HS-5 (cell line): ENCODE data around the gene ROR2.

Experiments
- DNase-seq: peaks from one replicate; pipeline ENCODE4 v3.0.0-alpha.2; 2012; ENCODE audit warnings: low read depth

Gene ROR2

GRCh38 chr9:91771864-91772263, 178.2 kb downstream of the ROR2 start:
- DNase-seq: no peak

DNA sequence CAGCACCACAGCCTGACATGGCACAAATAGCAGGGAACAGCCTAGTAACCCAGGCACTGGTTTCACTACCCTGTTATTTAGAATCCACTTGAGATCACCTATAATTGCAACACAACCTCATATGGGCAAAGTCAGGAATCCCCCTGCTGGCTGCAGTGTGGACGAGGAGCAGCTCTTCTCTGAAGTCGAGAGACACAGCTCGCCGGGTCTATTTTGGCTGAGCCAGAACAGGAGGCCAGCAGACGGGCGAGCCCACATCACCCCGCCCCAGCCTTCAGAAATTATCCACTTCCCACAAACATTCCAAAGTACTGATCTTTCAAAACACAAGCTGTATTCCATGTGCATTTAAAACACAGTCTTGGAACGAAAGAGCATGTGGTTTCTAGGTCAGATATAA, 179.0 kb downstream of the ROR2 start:
- peak; percentile 74 for DNase-seq

DNA sequence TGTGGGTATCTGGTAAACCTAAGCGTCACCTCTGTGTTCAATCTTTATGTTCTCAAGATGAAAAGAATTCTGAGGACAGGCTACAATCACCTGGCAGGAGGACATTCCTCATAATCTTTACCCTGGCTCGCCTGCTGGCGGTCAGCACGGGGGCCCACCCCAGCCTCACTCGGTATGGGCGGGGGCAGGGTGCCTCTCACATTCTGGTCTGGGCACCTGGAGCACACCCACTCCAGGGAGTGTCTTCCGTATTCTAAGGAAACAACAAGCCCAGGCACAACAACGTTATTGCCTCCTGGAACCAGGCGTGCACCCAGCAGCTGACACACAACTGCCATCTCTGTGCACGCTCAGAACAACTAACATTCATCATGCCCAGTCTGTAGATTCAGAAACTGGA, 179.8 kb downstream of the ROR2 start:
- no peak for DNase-seq

GRCh38 chr9:91768977-91769916, 180.8 kb downstream of the ROR2 start:
- no peak for DNase-seq

GRCh38 chr9:91768507-91768906, 181.5 kb downstream of the ROR2 start:
- DNase-seq: no peak

DNA sequence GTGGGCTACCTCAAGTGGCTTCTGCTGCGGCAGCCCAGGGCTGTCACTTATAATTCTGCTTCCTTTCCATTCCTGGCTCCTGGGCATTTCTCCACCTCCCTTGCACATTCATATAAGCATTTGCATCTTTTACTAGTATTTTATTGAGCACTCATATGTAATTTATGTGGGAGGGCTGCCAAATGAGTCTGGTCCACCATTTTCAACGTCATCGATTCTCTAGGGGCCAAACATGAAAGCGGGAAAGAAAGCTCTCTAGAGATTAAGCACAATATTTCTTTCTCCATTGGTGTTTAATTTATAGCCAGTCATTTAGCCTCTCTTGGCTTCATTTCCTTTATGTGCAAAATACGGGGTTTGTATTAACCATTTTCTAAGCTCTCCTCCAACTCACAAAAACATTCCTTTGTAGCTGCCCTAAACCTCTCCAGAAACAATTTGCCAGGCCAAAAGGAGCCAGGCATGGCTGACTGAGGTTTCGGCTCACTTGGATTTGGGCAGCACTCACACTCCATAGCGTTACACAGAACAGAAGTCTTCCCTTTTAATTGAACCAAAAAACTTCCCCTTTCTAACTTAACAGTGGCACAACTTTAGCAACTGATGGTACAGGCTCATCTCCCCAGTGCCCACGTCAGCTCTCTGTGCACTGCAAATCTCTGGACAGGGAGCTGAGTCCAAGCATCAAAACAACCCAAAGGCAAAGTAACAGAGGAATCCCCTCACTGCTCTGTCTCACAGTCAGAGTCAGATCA, 183.5 kb downstream of the ROR2 start:
- no peak for DNase-seq

DNA sequence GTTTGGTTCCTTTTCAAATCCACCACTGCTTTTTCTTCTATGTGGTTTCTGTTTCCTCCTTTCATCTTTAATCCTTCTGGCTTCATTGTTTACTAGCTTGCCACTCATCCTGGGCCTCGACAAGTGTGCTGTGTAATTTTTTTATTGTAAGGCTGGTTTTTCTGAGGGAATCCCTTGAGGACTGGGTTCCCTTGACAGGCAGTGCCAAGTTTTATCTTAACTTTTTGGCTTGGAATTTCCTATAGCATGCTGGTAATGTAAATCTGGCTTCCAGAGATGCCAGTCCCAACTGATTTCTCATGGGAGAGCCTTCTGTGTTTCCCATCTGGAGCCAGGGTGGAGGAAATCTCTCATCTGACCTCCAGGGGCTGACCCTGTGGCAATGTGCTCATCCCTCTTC, 184.7 kb downstream of the ROR2 start:
- DNase-seq: no peak

DNA sequence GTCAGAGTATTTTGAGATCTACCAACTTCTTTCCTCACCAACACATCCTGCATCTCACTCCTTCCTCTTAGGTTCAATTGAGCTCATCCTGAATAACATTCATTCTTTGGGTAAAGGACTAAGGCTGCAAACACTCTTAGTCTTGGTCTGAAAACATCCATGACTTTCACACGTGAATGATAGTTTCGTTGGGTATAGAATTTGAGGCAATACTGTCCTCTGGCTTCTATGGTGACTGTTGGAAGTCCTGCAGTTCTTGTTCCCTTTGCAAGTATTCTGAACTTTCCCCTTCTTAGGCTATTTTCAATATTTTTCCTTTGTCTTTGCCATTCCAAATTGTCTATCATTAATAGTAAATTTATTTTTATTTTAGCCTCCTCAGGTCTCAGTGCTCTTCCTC, 185.4 kb downstream of the ROR2 start:
- no peak for DNase-seq

DNA sequence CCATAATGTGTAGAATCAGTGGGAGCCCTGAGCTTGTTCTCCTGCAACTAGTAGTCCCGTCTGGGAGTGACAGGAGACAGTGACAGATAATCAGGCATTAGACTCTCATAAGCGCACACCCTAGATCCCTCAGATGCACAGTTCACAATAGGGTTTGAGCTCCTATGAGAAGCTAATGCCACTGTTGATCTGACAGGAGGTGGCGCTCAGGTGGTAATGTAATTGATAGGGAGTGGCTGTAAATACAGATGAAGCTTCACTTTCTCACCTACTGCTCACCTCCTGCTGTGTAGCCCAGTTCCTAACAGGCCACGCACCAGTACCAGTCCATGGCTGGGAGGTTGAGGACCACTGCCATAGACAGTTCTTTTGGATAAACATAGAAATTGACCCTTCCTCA, 188.7 kb downstream of the ROR2 start:
- DNase-seq: no peak

DNA sequence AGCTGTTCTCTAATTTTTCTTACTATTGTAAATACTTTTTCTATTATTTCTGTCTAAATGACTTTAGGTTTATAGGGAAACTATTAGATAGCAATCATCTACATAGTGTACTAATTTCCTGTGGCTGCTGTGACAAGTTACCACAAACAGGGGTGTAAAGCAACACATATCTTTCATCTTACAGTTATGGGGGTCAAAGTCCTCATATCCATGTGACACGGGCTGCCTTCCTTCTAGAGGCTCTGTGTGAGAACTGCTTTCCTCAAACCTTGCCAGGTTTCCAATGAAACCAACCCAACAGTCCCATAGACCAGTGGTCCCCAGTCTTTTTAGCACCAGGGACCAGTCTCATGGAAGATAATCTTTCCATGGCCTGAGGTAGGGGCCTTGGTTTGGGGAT, 189.1 kb downstream of the ROR2 start:
- DNase-seq: no peak

GRCh38 chr9:91758491-91758981, 191.5 kb downstream of the ROR2 start:
- DNase-seq: no peak

DNA sequence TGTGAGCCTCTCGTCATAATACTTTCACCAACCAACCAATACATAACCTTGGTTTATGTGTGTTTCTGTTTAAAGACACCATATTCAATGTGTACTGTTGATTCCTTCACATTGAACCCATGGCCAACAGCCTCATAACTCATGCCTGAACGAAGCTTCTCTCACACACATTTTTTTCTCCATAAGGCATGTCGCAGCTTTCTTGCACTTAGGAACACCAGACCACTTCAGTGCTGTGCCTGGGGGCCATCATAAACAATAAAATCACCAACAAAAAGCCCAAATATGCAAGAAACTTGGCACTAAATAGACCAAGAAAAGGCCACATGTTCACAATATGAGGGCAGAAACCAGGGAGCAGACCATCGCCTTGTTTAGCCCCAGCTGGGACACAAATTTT, 192.2 kb downstream of the ROR2 start:
- no peak for DNase-seq

DNA sequence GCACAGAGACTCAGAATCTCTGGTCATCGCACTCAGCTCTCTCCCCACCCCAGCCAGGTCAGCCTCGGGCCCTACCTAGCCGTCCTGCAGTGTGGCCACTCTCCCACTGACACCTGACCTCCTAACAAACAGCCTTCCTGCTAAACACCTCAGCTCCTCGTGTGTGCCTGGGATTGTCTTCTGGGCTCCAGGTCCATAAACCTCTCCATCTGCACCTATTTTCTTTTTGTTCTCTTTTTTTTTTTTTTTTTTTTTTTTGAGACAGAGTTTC, 193.6 kb downstream of the ROR2 start:
- DNase-seq: no peak

- DNase-seq: no peak
Observed at GRCh38 chr9:91755761-91756509, 194.1 kb downstream of the ROR2 start.

DNA sequence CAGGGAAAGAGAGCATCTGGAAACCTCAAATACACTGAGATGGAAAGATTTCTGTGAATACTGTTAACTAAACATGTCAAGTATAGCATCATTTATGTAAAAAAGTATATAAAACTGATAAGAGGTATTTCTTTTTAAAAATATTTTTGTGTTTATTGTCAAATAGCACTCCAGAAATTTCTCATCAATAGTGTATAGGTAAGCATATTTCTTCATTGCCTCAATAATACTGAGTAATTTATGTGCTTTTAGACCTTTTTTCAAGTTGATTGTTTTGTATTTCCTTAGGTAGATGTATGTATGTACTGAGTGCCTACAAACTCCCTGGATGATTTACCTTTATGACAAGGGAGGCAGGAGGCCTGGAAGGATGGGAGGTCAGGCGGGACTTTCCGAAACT, 196.3 kb downstream of the ROR2 start:
- DNase-seq: no peak

- DNase-seq: no peak
Observed at GRCh38 chr9:91751922-91752321, 198.1 kb downstream of the ROR2 start.

DNA sequence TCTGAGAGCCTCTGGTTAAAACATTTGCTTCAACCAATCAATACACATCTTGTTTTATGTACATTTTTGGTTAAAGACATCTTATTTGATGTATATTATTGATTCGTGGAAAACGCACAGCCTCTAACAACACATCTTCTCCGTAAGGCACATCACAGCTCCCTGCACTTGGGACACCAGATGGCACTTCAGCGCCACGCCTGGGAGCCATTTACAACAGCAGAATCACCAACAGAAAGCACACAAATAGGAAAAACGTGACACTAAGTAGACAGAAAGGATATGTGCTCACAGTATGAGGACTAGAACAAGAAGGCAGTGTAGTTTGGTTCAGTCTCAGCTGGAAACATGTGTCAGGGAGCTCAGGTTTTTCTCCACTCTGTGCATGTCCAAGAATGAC, 199.7 kb downstream of the ROR2 start:
- DNase-seq: no peak

GRCh38 chr9:91746904-91747303, 203.1 kb downstream of the ROR2 start:
- no peak for DNase-seq

- no peak for DNase-seq
Observed at GRCh38 chr9:91746357-91746756, 203.7 kb downstream of the ROR2 start.

DNA sequence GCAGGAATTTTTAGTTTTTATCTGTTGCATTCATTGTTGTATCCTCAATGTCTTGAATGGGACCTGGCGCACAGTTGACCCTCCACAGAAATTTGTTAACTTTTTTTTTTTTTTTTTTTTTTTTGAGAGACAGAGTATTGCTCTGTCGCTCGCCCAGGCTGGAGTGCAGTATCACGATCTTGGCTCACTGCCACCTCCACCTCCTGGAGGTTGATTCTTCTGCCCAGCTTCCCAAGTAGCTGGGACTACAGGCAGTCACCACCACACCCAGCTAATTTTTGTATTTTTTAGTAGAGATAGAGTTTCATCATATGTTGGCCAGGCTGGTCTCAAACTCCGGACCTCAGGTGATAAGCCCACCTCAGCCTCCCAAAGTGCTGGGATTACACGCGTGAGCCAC, 205.9 kb downstream of the ROR2 start:
- no peak for DNase-seq

DNA sequence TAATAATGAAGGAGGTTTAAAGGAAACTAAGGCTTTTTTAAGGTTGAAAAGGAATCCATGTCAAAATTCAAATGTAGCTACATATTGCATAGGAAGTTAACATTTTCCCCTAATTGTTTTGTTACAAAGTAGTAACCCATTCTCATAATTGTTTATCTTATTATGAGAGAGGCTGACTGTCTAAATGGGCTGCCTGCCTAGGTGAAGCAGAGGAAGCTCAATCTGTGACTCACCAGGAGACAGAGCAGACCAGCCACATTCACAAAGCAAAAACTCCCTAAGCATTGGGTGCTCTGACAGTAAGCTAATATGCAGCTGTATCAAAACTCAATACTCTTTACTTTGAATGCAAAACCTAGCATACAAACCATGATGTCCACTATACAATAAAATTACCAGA, 208.5 kb downstream of the ROR2 start:
- no peak for DNase-seq

DNA sequence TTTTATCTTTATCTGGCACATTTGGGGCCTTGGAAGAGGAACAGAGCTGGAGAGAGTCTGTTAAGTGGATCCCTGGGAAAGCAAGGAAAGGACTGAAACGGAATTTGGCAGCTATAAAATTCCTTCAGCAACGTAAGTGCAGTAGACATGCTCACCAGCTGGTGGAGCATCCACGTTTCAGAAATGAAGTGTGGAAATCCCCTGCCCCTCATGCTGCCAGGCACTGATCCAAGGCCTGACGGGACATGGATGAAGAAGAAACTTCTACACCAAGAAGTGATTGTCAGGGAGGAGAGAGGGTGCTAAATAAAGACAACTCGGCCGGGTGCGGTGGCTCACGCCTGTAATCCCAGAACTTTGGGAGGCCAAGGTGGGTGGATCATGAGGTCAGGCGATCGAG, 209.3 kb downstream of the ROR2 start:
- DNase-seq: no peak
